GM18951 (cell line): ENCODE data around the gene LILRA5.
"Not testable (repeated sequence)": the region's sequence is repeated elsewhere in the genome, so short reads cannot be mapped to it uniquely, and the experiment has no call there.

Experiments used
- POLR2A ChIP-seq: IDR thresholded peaks from 4 replicates; pipeline ENCODE4 v1.6.1; 2011; ENCODE audit warnings: mild to moderate bottlenecking; ENCODE audit not compliant: insufficient read length, insufficient read depth; ENCODE audit errors: extremely low read depth
- in situ Hi-C: fragments of 300-500 bp; cut with MboI; formaldehyde crosslinking; loops from one replicate; pipeline ENCODE4 v1.12.0; 2022; ENCODE audit warnings: low sequenced_read_pairs, mixed read lengths, inconsistent platforms; ENCODE audit not compliant: unreplicated experiment

The LILRA5 gene

DNA sequence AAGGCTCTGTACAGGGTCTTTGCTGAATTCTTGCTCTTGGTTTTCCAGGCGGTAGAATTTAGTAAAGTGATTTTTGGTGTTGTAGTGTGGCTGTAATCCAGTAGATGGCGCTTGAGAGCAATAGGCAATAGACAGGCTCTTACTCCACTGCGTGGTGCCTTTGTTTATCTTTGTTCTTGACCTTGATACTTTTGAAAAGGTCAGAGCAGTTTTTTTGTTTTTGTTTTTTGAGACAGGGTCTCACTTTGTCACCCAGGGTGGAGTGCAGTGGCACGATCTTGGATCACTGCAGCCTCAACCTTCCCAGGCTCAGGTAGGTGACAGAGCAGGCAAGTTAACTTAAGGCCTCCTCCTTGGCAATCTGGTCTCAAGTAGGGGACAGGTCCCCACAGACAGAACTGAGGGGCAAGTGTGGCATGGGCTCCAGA, 12.2 kb upstream of the LILRA5 start:
- in situ Hi-C loops, result no loop called here
- TF ChIP-seq POLR2A, result no peak

DNA sequence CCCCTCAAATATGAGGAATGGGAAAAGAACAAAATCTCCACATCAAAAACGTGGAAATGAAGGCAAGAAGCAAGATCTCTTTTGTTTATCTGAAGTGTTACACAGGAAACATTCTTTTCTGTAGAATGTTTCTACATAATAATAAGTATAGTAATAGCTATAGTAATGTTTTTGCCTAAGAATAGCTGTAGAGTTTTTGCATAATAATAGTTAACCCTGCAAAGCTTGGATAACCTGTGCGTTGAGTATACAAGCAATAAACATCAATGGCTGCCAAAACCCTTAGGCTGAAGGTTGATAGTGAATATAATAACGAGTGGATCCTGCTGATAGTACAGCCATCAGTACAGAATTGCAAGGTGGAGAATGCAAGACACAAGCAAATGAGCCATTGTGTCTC, 11.1 kb upstream of the LILRA5 start:
- in situ Hi-C loops, result no loop called here
- TF ChIP-seq POLR2A, result no peak

DNA sequence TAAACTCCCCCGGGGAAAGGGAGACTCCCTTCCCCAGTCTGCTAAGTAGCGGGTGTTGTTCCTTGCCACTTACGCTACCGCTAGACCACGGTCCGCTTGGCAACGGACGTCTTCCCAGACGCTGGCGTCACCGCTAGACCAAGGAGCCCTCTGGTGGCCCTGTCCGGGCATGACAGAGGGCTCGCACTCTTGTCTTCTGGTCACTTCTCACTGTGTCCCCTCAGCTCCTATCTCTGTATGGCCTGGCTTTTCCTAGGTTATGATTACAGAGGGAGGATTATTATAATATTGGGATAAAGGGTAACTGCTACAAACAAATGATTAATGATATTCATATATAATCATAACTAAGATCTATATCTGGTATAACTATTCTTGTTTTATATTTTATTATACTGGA, 10.0 kb upstream of the LILRA5 start:
- in situ Hi-C loops, result not testable (repeated sequence)

DNA sequence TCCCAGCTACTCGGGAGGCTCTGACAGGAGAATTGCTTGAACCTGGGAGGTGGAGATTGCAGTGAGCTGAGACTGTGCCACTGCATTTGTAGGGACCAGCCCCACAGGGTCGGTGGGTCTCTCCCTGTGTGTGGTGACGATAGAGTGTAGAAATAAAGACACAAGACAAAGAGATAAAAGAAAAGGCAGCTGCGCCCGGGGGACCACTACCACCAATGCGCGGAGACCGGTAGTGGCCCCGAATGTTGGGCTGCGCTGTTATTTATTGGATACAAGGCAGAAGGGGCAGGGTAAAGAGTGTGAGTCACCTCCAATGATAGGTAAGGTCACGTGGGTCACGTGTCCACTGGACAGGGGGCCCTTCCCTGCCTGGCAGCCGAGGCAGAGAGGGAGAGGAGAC, 9.3 kb upstream of the LILRA5 start:
- in situ Hi-C loops, result not testable (repeated sequence)

DNA sequence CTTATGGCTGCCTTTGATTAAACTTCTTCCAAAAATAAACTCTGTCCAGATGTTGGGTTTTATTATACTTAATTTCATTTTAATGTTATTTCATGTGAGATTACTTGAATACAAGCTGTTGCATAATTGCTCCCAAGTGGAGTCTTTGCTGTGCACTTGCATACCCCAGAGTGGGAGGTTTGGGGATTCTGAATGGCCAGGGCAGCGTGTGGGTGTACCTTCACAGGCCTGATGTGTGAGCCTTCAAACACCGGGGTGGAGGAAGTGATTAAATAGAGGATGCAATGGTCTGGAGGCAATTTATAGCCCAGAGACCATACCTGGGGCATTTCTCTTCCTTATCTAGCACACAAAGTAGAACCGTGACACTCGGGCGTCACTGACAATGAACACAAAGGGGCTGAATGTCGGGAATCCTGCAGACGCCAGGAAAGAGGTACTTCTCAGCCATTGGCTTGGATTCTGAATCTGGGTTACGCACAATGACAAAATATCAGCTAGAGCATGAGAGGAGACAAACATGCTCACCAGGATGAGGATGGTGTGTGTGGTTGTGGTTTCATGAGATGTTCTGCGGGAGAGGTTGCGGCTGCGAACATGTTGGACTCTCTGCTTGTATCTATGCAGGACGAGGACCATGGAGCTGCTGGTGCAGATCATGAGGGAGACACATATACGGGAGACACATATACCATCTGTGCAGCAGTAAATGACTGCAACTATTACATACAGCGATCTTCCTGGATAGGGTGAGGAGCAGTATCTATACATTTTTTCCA, 7.1 kb upstream of the LILRA5 start:
- in situ Hi-C loops, result no loop called here
- no peak for TF ChIP-seq POLR2A

DNA sequence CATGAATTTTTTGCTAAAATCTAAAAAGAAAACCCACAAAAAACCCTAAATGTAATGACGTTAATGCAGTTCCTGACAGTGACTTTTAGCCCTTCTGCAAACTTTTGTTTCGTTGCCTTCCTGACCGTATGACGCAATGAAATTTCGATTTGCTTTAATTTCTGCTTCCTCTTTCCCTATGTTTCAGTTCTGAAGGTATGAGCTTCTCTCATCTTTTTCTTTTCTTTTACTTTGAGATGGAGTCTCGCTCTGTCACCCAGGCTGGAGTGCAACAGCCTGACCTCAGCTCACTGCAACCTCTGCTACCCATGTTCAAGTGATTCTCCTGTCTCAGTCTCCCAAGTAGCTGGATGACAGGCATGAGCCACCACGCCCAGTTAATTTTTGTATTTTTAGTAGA, 6.1 kb upstream of the LILRA5 start:
- no peak for TF ChIP-seq POLR2A
- in situ Hi-C loops, result no loop called here

DNA sequence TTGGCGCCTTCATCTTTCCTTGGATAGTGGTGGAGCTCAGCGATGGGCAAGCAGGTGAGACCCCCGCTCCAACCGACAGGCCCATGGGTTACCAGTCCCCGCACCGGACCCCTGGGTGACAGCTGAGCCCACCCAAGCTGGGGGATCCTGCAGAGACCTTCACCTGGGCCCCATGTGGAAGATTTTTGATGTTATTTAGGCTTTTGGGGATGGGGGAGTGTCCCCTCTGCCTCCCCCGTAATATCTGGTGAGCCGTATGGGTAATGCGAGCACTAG, 4.9 kb upstream of the LILRA5 start:
- no peak for TF ChIP-seq POLR2A
- in situ Hi-C loops, result no loop called here

DNA sequence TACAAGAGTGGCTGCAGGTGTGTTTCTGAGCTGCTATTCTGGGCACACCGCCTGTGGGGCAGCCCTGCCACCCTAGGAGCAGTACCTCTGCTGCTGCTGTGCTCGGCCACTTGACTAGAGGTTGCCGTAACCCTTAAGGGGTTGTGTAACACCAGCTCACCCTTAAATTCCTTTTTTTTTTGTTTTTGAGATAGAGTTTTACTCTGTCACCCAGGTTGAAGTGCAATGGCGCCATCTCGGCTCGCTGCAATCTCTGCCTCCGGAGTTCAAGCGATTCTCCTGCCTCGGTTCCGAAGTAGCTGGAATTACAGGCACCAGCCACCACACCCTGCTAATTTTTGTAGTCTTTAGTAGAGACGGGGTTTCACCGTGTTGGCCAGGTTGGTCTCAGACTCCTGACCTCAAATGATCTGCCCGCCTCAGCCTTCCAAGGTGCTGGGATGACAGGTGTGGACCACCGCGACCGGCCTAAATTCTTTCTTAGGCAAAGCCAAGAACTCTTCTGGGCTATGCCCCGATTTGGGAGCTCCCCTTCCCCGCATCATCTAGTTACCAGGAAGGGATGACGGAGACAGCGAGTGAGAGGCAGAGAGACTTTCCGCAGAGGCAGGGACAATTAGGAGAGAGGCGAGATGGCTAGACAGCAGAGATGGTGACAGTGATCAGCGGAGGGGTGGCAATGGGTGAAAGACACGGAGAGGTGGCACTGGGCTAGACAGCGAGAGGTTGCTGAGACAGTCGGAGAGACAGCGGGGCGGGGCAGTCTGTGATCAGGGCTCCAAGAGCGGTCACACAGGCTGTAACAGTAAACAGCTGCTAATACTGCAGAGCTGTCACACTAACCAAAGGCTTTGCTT, 4.4 kb upstream of the LILRA5 start:
- no peak for TF ChIP-seq POLR2A
- in situ Hi-C loops, result no loop called here

DNA sequence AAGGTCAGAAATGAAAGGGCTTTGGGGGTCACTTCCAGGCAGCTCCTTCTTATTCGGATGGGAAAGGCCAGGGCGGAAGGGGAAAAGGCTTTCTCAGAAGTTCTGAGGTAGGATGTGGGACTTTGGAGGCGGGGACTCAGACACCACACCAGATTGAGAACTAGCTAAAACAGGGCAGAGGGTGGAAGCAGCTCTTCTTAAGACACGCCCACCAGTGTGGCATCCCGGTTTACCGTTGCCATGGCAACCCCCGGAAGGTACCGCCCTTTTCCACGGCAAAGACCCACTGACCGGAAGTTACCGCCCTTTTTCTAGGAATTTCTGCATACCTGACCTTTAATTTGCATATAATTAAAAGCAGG, 3.8 kb upstream of the LILRA5 start:
- in situ Hi-C loops, result no loop called here

DNA sequence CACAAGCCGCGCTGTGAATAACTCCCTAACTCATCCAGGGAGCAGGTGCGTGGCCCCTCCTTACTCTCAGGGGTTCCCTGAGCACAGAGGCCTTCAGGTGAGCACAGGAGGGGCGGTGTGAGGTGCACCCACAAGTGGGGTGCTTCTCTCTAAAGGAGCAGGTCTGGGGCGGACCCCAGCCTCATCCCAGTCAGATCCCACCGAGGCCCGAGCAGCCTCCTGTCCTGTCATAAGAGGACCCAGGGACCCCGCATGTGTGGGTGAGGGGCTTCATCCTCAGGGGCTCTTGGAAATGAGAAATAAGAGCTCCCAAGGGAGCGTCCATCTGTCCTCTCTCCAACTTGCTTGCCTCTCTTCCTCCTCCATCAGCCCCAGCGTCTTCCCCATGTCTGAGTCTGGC, 3.0 kb upstream of the LILRA5 start:
- TF ChIP-seq POLR2A, result no peak
- in situ Hi-C loops, result no loop called here

More for the DNA sequence above, 3.8 kb upstream of the LILRA5 start:
- no peak for TF ChIP-seq POLR2A

DNA sequence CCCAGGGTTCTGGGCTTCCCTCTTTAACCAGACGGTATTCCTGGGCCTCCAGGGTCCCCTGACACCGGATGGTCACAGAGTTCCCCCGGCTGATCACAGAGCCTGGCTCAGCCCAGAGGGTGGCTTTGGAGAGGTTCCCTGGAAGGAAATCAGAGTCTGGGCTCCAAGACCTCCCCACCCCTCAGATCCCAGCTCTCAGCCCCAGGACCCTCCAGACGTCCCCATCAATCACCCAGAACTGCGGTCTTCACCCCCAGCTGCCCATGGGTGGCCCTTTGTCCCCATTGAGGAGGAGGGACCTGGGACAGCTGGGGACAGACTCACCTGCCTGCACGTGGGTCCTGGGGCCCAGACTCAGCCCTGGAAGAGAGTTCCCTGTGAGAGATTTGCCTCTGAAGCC, 955 bp downstream of the LILRA5 start:
- in situ Hi-C loops, result no loop called here
- TF ChIP-seq POLR2A, result no peak

DNA sequence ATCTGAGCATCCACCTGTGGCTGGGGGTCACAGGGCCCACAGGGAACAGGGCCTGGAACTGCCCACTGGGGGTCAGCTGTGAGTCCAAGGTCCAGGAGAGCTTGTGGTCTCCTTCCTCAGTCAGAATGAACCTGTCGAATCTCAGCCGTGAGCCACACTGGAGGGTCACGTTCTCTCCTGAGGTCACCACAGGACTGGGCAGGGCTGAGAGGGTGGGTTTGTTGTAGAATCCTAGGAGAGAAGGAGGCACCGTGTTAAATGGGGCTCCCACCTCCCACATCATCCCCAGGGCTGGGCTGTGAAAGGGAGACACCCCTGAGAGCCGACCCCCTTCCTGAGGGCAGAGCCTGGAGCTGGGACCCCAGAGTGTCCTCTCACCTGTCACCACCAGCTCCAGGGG, 1.5 kb downstream of the LILRA5 start:
- TF ChIP-seq POLR2A, result no peak
- in situ Hi-C loops, result no loop called here

DNA sequence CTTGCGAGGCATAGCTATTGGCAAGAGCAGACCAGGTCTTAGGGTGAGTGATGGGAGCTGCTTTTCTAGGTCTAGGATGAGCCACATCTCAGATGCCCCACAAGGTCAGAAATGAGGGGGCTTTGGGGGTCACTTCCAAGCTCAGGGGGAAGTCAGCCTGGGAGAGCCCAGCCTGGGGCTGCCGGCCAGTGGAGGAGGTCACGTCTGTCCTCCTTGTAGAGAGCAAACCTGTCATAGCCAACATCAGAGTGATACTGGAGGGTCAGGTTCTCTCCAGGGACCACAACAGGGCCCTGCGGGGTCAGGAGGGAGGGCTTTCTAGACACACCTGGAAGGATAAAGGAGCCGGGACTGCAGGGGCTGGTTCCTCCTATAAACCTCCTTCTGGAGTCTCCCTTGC, 2.4 kb downstream of the LILRA5 start:
- in situ Hi-C loops, result no loop called here
- no peak for TF ChIP-seq POLR2A

DNA sequence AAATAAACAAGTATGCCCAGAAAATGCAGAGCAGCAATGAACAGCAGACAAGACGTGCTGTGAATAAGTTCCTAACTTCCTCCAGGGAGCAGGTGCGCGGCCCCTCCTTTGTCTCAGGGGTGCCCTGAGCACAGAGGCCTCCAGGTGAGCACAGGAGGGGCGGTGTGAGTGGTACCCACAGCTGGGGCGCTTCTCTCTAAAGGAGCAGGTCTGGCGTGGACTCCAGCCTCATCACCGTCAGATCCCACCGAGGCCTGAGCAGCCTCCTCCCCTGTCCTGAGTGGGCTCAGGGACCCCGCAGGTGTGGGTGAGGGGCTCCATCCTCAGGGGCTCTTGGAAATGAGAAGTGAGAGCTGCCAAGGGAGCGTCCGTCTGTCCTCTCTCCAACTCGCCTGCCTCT, 3.2 kb downstream of the LILRA5 start:
- in situ Hi-C loops, result no loop called here
- no peak for TF ChIP-seq POLR2A

DNA sequence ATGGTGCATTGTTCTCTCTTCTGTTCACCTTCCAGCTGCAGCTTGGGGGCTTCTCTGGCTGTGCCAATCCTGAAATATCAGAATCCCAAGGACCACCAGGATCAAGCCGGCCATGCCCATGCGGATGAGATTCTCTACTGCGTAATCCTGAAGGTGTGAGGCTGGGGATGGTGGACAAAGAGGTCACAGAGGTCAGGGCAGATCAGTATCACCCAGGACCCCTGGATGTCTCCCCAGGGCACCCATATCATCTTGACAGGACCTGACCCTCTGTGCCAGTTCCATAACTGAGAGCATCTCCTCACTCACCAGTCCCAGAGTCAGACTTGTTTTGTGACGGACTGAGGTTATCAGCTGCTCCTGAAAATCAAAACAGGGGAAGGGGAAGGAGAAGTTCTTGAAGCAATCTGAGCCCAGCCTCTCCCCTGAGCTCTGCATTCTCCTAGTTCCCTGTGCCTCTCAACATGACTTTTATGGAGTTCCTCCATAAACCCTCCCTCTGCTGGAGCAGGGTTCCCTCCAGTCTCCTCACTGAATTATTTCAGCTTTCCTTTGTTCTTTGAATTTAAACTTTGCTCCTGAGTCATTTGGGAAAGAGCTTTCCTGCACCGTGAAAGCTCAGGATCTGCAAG, 5.5 kb downstream of the LILRA5 start:
- TF ChIP-seq POLR2A, result no peak
- in situ Hi-C loops, result no loop called here
